ENCODE measurements around the gene SLIT3. TPM values are rescaled to one million over a fixed set of nuclear protein-coding genes. Genes with fewer than 3 reads are reported as not detected.
"Not testable (repeated sequence)": the region's sequence is repeated elsewhere in the genome, so short reads cannot be mapped to it uniquely, and the experiment has no call there.

Gene SLIT3
- total RNA-seq, 4 donors from 2014 or later: 41.1 to 86.6 (median 62.7) TPM

DNA sequence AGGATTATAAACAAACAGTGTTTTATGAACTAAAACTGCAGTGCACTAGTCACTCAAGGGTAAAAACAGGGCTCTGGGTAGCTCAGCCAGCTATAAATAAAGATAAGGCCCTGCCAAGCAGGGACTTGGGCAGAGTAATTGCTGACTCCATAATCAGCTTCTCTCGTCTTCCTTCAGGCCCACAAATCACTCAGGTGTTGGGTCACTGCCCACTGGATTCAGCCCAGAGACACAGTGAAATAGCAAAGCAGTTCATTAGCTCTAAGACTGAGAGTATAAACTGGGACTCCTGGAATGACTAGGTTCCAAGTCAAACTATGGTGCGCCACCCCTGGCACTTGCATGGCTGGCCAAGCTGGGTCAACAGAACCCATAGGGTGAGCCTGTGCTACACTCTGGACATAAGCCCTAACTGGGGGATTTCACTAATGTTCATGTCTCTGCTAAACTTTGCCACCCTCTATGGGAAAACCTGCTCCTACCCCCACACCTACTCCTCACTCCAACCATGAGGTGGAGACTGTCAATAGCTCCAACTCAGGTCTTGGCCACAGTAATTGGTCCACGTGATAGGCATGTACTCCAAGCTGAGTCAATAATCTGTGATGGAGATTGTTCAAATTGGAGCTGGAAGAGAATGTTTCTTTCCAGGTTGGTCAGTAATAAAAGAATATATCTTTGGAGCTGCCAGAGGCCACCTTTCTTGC lies 158.5 kb downstream of the SLIT3 start:
- TF ChIP-seq CTCF (IDR thresholded peaks at IDR 0.05): no peak
- TF ChIP-seq POLR2A (IDR thresholded peaks at IDR 0.05; ENCODE audit: low read depth): no peak
- no peak for TF ChIP-seq POLR2AphosphoS5 (IDR thresholded peaks at IDR 0.05)
- TF ChIP-seq EP300 (IDR thresholded peaks at IDR 0.05): no peak
- no peak for DNase-seq (ENCODE audit: extremely low spot score)
- no peak overlapping the region for H3K4me3 ChIP-seq
- H3K36me3 ChIP-seq: no peaks in the 10 kb centered on the region
- 48% methylated on average over 3 of the region's 3 CpGs for WGBS
- H3K9me3 ChIP-seq: no peaks in the 10 kb centered on the region
- H3K4me1 ChIP-seq: peaks cover 21 to 26% (median 23%) of the 10 kb centered on the region in 4 donors
- no peaks in the 10 kb centered on the region for H3K27me3 ChIP-seq
- intact Hi-C loops (cut with DNase I): no loop called here
- peak overlapping the region in 1 of 4 donors; percentile 47 for H3K27ac ChIP-seq (replicated peaks in 1 of 4)

DNA sequence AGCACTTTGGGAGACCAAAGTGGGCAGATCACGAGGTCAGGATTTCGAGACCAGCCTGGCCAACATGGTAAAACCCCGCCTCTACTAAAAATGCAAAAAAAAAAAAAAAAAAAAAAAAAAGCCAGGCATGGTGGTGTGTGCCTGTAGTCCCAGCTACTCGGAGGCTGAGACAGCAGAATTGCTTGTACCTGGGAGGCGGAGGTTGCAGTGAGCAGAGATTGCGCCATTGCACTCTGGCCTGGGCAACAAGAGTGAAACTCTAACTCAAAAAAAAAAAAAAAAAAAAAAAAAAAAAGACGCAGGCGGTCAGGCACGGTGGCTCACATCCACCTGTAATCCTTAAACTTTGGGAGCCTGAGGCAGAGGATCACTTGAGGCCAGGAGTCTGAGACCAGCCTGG lies 160.7 kb downstream of the SLIT3 start:
- intact Hi-C loops (cut with DNase I); H3K27me3 ChIP-seq; H3K9me3 ChIP-seq; H3K4me3 ChIP-seq; H3K27ac ChIP-seq (replicated peaks in 1 of 4); H3K36me3 ChIP-seq; DNase-seq (ENCODE audit: extremely low spot score): not testable (repeated sequence)
- WGBS: 89% methylated on average over 9 of the region's 9 CpGs
- peaks cover 19 to 26% (median 21%) of the 10 kb centered on the region in 4 donors for H3K4me1 ChIP-seq

- intact Hi-C loops (cut with DNase I): no loop called here
- no peaks in the 10 kb centered on the region for H3K27me3 ChIP-seq
- no peak for TF ChIP-seq POLR2AphosphoS5 (IDR thresholded peaks at IDR 0.05)
- TF ChIP-seq POLR2A (IDR thresholded peaks at IDR 0.05; ENCODE audit: low read depth): no peak
- TF ChIP-seq EP300 (IDR thresholded peaks at IDR 0.05): no peak
- no peak for TF ChIP-seq CTCF (IDR thresholded peaks at IDR 0.05)
- H3K36me3 ChIP-seq: no peaks in the 10 kb centered on the region
- WGBS: 61% methylated on average over 6 of the region's 6 CpGs
- H3K27ac ChIP-seq (replicated peaks in 1 of 4): no peak overlapping the region
- peaks cover 19 to 26% (median 21%) of the 10 kb centered on the region in 4 donors for H3K4me1 ChIP-seq
- no peak overlapping the region for H3K4me3 ChIP-seq
- no peak for DNase-seq (ENCODE audit: extremely low spot score)
- H3K9me3 ChIP-seq: no peaks in the 10 kb centered on the region
Measured at GRCh38 chr5:169139480-169140050, 161.4 kb downstream of the SLIT3 start.

GRCh38 chr5:169133531-169133930 lies 167.4 kb downstream of the SLIT3 start:
- TF ChIP-seq POLR2AphosphoS5 (IDR thresholded peaks at IDR 0.05) (no peak), CTCF (IDR thresholded peaks at IDR 0.05) (no peak), EP300 (IDR thresholded peaks at IDR 0.05) (no peak), POLR2A (IDR thresholded peaks at IDR 0.05; ENCODE audit: low read depth) (no peak)
- Histone ChIP-seq H3K27ac (replicated peaks in 1 of 4) (no peak overlapping the region), H3K4me1 (peaks cover 5 to 11% (median 8%) of the 10 kb centered on the region in 4 donors), H3K4me3 (no peak overlapping the region), H3K27me3 (no peaks in the 10 kb centered on the region), H3K9me3 (no peaks in the 10 kb centered on the region), H3K36me3 (no peaks in the 10 kb centered on the region)
- 80% methylated on average over 3 of the region's 3 CpGs for WGBS
- DNase-seq (ENCODE audit: extremely low spot score): no peak
- intact Hi-C loops (cut with DNase I): no loop called here

DNA sequence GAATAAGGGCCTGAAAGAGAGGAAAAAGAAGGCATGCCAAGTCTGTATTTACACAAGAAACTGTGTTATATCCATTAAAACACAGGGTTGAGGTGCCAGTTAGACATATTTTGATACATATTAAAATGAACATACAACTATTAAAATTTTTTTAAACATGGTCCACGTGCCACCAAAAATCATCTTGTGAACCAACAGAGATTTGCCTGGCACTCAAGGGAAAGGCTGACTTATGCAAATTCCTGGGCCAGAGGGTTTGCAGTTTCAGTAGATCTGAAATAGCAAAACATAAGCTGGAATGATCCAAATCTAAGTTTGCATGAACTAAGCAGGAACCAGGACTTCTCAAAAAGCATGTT lies 168.7 kb downstream of the SLIT3 start:
- Histone ChIP-seq H3K4me1 (peaks cover 5 to 11% (median 8%) of the 10 kb centered on the region in 4 donors), H3K27ac (replicated peaks in 1 of 4) (no peak overlapping the region), H3K27me3 (no peaks in the 10 kb centered on the region), H3K4me3 (no peak overlapping the region), H3K9me3 (no peaks in the 10 kb centered on the region), H3K36me3 (no peaks in the 10 kb centered on the region)
- TF ChIP-seq POLR2AphosphoS5 (IDR thresholded peaks at IDR 0.05) (no peak), EP300 (IDR thresholded peaks at IDR 0.05) (no peak), CTCF (IDR thresholded peaks at IDR 0.05) (no peak), POLR2A (IDR thresholded peaks at IDR 0.05; ENCODE audit: low read depth) (no peak)
- no peak for DNase-seq (ENCODE audit: extremely low spot score)
- WGBS: 77% methylated on average over 1 of the region's 1 CpG
- intact Hi-C loops (cut with DNase I): no loop called here

All from esophagus muscularis mucosa (tissue), 4 donors.